ENCODE data around the gene SEMA3G.

The SEMA3G gene

GRCh38 chr3:52447512-52448355, 2.8 kb upstream of the SEMA3G start:
- H3K9ac ChIP-seq (ENCODE audit: low read depth, low read length, poor library complexity, severe bottlenecking) = no peak overlapping the region
- TF ChIP-seq CTCF (conservative IDR thresholded peaks at IDR 0.05; ENCODE audit: low read length) (no peak), EZH2phosphoT487 (IDR thresholded peaks at IDR 0.05; ENCODE audit: borderline replicate concordance) (no peak)
- peaks cover 12% of the 10 kb centered on the region for H3K4me1 ChIP-seq (ENCODE audit: insufficient read depth, low read length, poor library complexity, severe bottlenecking)

GRCh38 chr3:52446631-52447511, 2.0 kb upstream of the SEMA3G start:
- no peak overlapping the region for H3K4me2 ChIP-seq (ENCODE audit: low read depth, low read length, poor library complexity, severe bottlenecking)
- no peaks in the 10 kb centered on the region for H3K9me2 ChIP-seq (replicated peaks; ENCODE audit: low read depth, low read length)
- no peaks in the 10 kb centered on the region for H3K9me3 ChIP-seq (ENCODE audit: insufficient read depth, low read depth, low read length)
- no peaks in the 10 kb centered on the region for H3K27me3 ChIP-seq (ENCODE audit: insufficient read depth, low read length, poor library complexity, severe bottlenecking)
- H3K36me3 ChIP-seq (ENCODE audit: insufficient read depth, low read length) = no peaks in the 10 kb centered on the region
- H3F3A ChIP-seq (ENCODE audit: low read depth) = no peaks in the 10 kb centered on the region
- H4K20me1 ChIP-seq (ENCODE audit: insufficient read depth, low read length, poor library complexity, severe bottlenecking) = no peaks in the 10 kb centered on the region
- TF ChIP-seq EZH2phosphoT487 (IDR thresholded peaks at IDR 0.05; ENCODE audit: borderline replicate concordance) (no peak), CTCF (conservative IDR thresholded peaks at IDR 0.05; ENCODE audit: low read length) (peak; percentile 100)
- H2AFZ ChIP-seq (ENCODE audit: low read length) = no peak overlapping the region
- H3K9ac ChIP-seq (ENCODE audit: low read depth, low read length, poor library complexity, severe bottlenecking) = no peak overlapping the region
- H3K79me2 ChIP-seq (ENCODE audit: insufficient read depth, low read length) = no peaks in the 10 kb centered on the region
- H3K4me1 ChIP-seq (ENCODE audit: insufficient read depth, low read length, poor library complexity, severe bottlenecking) = peaks cover 12% of the 10 kb centered on the region
- no peak overlapping the region for H3K4me3 ChIP-seq (ENCODE audit: low read length, poor library complexity, severe bottlenecking)

More at GRCh38 chr3:52447512-52448355, 2.8 kb upstream of the SEMA3G start:
- Histone ChIP-seq H3F3A (ENCODE audit: low read depth) (no peaks in the 10 kb centered on the region), H3K36me3 (ENCODE audit: insufficient read depth, low read length) (no peaks in the 10 kb centered on the region), H3K9me2 (replicated peaks; ENCODE audit: low read depth, low read length) (no peaks in the 10 kb centered on the region), H4K20me1 (ENCODE audit: insufficient read depth, low read length, poor library complexity, severe bottlenecking) (no peaks in the 10 kb centered on the region), H3K4me3 (ENCODE audit: low read length, poor library complexity, severe bottlenecking) (no peak overlapping the region), H3K79me2 (ENCODE audit: insufficient read depth, low read length) (no peaks in the 10 kb centered on the region), H3K4me2 (ENCODE audit: low read depth, low read length, poor library complexity, severe bottlenecking) (no peak overlapping the region), H3K27me3 (ENCODE audit: insufficient read depth, low read length, poor library complexity, severe bottlenecking) (no peaks in the 10 kb centered on the region), H2AFZ (ENCODE audit: low read length) (no peak overlapping the region), H3K9me3 (ENCODE audit: insufficient read depth, low read depth, low read length) (no peaks in the 10 kb centered on the region)

GRCh38 chr3:52446042-52446441, 1.1 kb upstream of the SEMA3G start:
- H3K9me2 ChIP-seq (replicated peaks; ENCODE audit: low read depth, low read length) = no peaks in the 10 kb centered on the region
- no peaks in the 10 kb centered on the region for H4K20me1 ChIP-seq (ENCODE audit: insufficient read depth, low read length, poor library complexity, severe bottlenecking)
- H2AFZ ChIP-seq (ENCODE audit: low read length) = no peak overlapping the region
- no peak overlapping the region for H3K9ac ChIP-seq (ENCODE audit: low read depth, low read length, poor library complexity, severe bottlenecking)
- no peaks in the 10 kb centered on the region for H3K27me3 ChIP-seq (ENCODE audit: insufficient read depth, low read length, poor library complexity, severe bottlenecking)
- H3K4me3 ChIP-seq (ENCODE audit: low read length, poor library complexity, severe bottlenecking) = no peak overlapping the region
- H3K4me1 ChIP-seq (ENCODE audit: insufficient read depth, low read length, poor library complexity, severe bottlenecking) = peaks cover 12% of the 10 kb centered on the region
- no peaks in the 10 kb centered on the region for H3K9me3 ChIP-seq (ENCODE audit: insufficient read depth, low read depth, low read length)
- H3K4me2 ChIP-seq (ENCODE audit: low read depth, low read length, poor library complexity, severe bottlenecking) = no peak overlapping the region
- no peaks in the 10 kb centered on the region for H3K79me2 ChIP-seq (ENCODE audit: insufficient read depth, low read length)
- H3F3A ChIP-seq (ENCODE audit: low read depth) = no peaks in the 10 kb centered on the region
- H3K36me3 ChIP-seq (ENCODE audit: insufficient read depth, low read length) = no peaks in the 10 kb centered on the region
- TF ChIP-seq EZH2phosphoT487 (IDR thresholded peaks at IDR 0.05; ENCODE audit: borderline replicate concordance) (no peak), CTCF (conservative IDR thresholded peaks at IDR 0.05; ENCODE audit: low read length) (no peak)

Data from Loucy (cell line).